Left ventricle myocardium inferior (tissue), 1 donor: ENCODE measurements around the gene ACTN3. TPM values are rescaled to one million over a fixed set of nuclear protein-coding genes. Genes with fewer than 3 reads are reported as not detected.
"Not testable (repeated sequence)": the region's sequence is repeated elsewhere in the genome, so short reads cannot be mapped to it uniquely, and the experiment has no call there.

Source experiments
- DNase-seq: peaks from one replicate; pipeline ENCODE4 v3.0.0-alpha.2; 2020
- H3K27ac ChIP-seq: fragments of 200-600 bp; replicated peaks from 2 replicates; pipeline ENCODE4 v1.8.0; 2021
- H3K27me3 ChIP-seq: fragments of 200-600 bp; 2 replicates; pipeline ENCODE4 v1.8.0; 2021; ENCODE audit warnings: low read depth
- H3K36me3 ChIP-seq: fragments of 200-600 bp; 2 replicates; pipeline ENCODE4 v1.8.0; 2021
- H3K4me1 ChIP-seq: fragments of 200-600 bp; 2 replicates; pipeline ENCODE4 v1.8.0; 2021
- H3K4me3 ChIP-seq: fragments of 200-600 bp; 2 replicates; pipeline ENCODE4 v1.8.0; 2021; ENCODE audit warnings: mild to moderate bottlenecking, moderate library complexity
- H3K9me3 ChIP-seq: fragments of 200-600 bp; replicated peaks from 2 replicates; pipeline ENCODE4 v1.8.0; 2021
- intact Hi-C: fragments of 100-400 bp; cut with micrococcal nuclease; formaldehyde crosslinking; loops from one replicate; pipeline ENCODE4 v1.11.0; 2022
- total RNA-seq: library from RNA; stranded (reverse); fragmentation: NEBNext Ultra II Directional; extraction: Animal tissue kit (Norgen Biotek cat#: 25700); gene quantifications from one replicate; pipeline ENCODE4 v1.2.1, GENCODE V29; 2021
- TF ChIP-seq, protein P1 (sequence below): fragments of 200-600 bp; IDR thresholded peaks from 2 replicates; pipeline ENCODE4 v1.8.0; 2021; ENCODE audit warnings: antibody characterized with exemption, mild to moderate bottlenecking, borderline replicate concordance
- donor health status: DM: no; HTN: yes; CAD: no; lungs with severe emphysema.

Gene ACTN3
- total RNA-seq, 1 donor from 2014 or later = not detected

- Histone ChIP-seq H3K36me3 (peaks cover 48% of the 10 kb centered on the region), H3K4me1 (peaks cover 45% of the 10 kb centered on the region), H3K27me3 (no peaks in the 10 kb centered on the region), H3K4me3 (no peak overlapping the region), H3K9me3 (no peaks in the 10 kb centered on the region), H3K27ac (no peak overlapping the region)
- DNase-seq = no peak
- TF ChIP-seq, protein P1, sequence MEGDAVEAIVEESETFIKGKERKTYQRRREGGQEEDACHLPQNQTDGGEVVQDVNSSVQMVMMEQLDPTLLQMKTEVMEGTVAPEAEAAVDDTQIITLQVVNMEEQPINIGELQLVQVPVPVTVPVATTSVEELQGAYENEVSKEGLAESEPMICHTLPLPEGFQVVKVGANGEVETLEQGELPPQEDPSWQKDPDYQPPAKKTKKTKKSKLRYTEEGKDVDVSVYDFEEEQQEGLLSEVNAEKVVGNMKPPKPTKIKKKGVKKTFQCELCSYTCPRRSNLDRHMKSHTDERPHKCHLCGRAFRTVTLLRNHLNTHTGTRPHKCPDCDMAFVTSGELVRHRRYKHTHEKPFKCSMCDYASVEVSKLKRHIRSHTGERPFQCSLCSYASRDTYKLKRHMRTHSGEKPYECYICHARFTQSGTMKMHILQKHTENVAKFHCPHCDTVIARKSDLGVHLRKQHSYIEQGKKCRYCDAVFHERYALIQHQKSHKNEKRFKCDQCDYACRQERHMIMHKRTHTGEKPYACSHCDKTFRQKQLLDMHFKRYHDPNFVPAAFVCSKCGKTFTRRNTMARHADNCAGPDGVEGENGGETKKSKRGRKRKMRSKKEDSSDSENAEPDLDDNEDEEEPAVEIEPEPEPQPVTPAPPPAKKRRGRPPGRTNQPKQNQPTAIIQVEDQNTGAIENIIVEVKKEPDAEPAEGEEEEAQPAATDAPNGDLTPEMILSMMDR = no peak
- intact Hi-C loops = no loop called here
Measured at GRCh38 chr11:66603072-66603471, 56.4 kb downstream of the ACTN3 start.

DNA sequence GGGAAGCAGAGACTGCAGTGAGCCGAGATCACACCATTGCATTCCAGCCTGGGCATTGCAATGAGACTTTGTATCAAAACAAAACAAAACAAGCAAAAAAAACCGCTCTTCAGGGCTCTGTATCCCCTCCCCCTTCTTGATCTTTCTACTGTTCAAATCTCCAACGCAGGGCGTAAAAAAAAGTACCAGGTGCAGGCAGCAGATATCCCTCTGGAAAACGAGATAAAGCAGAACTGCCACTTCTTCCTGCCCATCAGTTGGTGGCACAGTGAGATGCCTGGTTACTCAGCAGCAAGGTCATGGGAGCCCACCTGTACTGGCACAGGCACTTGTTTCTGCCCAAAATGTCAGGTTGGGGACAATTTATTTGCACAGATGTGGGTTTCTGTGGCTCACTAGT is 57.5 kb downstream of the ACTN3 start:
- Histone ChIP-seq H3K9me3 (no peaks in the 10 kb centered on the region), H3K36me3 (peaks cover 44% of the 10 kb centered on the region), H3K27me3 (no peaks in the 10 kb centered on the region), H3K4me3 (no peak overlapping the region), H3K4me1 (peaks cover 45% of the 10 kb centered on the region), H3K27ac (no peak overlapping the region)
- DNase-seq = no peak
- TF ChIP-seq, protein P1 = no peak
- intact Hi-C loops = no loop called here

DNA sequence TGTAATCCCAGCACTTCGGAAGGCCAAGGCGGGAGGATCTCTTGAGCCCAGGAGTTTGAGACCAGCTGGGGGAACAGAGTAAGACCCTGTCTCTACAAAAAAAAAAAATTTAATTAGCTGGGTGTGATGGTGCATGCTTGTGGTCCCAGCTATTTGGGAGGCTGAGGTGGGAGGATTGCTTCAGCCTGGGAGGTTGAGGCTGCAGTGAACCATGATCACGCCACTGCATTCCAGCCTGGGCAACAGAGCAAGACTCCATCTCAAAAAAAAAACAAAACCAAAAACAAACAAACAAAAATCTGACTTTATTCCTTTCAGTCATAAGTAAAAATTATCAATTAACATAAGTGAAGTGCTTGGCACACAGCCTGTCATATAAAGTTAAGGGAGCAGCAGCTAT is 59.9 kb downstream of the ACTN3 start:
- Histone ChIP-seq H3K27ac (peak overlapping the region; percentile 39), H3K4me1 (peaks cover 26% of the 10 kb centered on the region), H3K36me3 (peaks cover 23% of the 10 kb centered on the region)
- H3K4me3 ChIP-seq, DNase-seq, intact Hi-C loops, H3K27me3 ChIP-seq, H3K9me3 ChIP-seq: not testable (repeated sequence)

DNA sequence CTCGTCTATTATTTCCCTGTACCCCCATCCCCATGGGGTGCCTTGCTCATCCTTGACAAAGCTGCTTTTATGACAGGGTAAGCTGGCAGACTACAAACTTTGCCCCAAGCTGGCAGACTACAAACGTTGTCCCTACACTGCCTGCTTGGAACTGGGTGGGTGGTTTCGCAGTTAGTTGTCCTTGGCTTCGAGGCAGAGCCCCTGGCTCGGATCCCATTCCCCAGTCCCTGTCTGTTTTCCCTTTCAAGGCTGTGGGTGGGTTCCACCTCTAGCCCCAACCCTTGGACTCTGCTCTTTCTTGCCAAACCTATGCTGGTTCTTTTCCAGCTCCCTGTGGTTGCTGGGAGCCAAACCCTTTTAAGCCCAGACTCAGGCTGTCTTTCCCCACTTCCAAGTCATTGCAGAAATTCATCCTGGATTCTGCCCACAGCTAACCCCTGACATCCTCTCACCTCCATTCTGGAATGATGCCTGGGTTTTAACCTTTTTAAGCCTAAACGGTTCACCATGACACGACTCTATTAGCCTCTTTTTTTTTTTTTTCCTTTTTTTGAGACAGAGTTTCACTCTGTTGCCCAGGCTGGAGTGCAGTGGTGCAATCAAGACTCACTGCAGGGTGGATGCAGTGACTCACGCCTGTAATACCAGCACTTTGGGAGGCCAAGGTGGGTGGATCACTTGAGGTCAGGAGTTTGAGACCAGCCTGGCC is 60.6 kb downstream of the ACTN3 start:
- peak overlapping the region; percentile 39 for H3K27ac ChIP-seq
- DNase-seq = peak; percentile 51
- H3K9me3 ChIP-seq = no peaks in the 10 kb centered on the region
- peaks cover 23% of the 10 kb centered on the region for H3K36me3 ChIP-seq
- intact Hi-C loops = no loop called here
- peaks cover 20% of the 10 kb centered on the region for H3K4me1 ChIP-seq
- no peaks in the 10 kb centered on the region for H3K27me3 ChIP-seq
- TF ChIP-seq, protein P1 = no peak
- H3K4me3 ChIP-seq = no peak overlapping the region

DNA sequence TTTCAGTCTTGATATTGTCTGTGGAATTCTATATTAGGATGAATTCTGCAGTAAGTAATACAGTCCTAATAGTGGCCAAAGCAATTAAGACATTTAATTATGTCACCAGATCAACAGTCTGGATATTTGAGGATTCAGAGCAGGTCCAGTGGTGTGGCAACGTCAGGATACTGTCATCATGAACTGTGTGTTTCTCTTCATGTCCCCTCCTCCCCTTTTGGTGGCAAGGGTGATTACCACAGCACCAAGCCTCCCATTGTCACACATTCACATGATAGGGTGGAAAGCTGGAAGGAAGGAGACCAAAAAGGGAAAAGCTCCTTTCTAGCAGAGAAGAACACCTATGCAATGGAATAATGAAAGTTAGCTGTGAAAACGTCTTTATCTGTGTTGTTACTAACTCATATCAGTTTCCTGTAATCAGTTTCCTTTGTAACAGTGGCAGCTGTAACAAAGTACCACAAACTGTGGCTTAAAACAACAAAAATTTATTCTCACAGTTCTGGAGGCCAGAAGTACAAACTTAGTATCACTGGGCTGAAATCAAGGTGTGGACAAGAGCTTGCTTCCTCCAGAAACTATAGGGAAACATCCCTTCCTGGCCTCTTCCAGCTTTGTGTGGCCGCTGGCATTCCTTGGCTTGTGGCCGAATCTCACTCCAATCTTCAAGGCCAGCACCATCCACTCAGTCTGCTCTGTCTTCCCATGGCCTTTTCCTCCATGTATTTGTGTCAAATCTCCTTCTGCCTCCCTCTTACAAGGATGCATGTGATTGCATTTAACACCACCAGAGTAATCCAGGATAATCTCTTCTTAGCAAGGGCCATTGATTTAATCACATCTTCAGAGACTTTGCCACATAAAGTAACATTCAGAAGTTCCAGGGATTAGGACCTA is 63.3 kb downstream of the ACTN3 start:
- TF ChIP-seq, protein P1 = no peak
- intact Hi-C loops = no loop called here
- Histone ChIP-seq H3K9me3 (no peaks in the 10 kb centered on the region), H3K36me3 (peaks cover 13% of the 10 kb centered on the region), H3K4me3 (no peak overlapping the region), H3K4me1 (peaks cover 16% of the 10 kb centered on the region), H3K27ac (no peak overlapping the region), H3K27me3 (no peaks in the 10 kb centered on the region)
- no peak for DNase-seq

- intact Hi-C loops = no loop called here
- H3K4me1 ChIP-seq = peaks cover 29% of the 10 kb centered on the region
Measured at GRCh38 chr11:66612458-66612857, 65.8 kb downstream of the ACTN3 start.

More at GRCh38 chr11:66612458-66612857, 65.8 kb downstream of the ACTN3 start:
- Histone ChIP-seq H3K36me3 (no peaks in the 10 kb centered on the region), H3K27me3 (no peaks in the 10 kb centered on the region), H3K4me3 (no peak overlapping the region), H3K9me3 (no peaks in the 10 kb centered on the region), H3K27ac (no peak overlapping the region)
- TF ChIP-seq, protein P1 = no peak
- no peak for DNase-seq
